Measurements from ENCODE around the gene DEPP1.
A peak's percentile ranks its signal among the peaks of the same experiment; 100 is the strongest.

The DEPP1 gene

DNA sequence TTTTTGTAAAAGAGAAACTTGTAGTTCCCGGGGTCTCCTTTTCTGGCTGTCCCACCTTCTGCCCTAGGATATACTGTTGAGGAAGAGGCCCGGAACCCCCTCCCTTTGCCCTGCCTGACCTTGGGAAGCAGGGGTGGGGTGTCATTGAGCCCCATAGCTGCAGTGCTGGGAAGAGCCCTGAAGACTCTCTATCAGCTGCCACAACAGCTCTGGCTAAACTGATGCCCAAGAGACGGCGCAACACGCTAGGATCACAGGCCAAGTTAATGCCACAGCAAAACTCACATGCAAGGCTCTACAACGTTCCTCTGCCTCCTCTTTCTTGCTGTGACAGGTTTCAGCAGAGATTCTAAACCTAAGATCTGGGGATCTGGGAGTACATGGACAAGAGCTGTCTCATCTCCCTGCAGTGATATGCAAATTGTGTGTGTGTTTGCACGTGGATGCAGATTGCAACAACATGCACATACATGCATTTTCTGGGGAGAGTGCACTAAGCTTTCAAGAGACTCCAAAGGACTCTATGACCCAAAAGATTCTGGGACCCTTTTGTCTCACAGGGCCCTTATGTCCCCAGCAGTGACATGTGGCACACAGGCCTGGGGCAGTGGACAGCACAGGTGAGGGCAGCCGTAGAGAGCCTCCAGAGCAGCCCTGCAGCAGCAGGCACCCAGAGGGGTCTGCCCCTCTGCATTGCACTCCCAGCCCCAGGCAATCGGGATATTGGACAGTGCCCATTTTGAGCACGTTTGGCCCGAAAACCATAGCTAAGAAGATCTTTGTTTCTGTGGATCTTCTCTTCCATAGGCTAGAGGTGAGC lies 16.5 kb downstream of the DEPP1 start:
- no peaks in the 10 kb centered on the region for H3K9me3 ChIP-seq (ENCODE audit: control insufficient read depth in 1 of 2, low read length in 2 of 2)
- peaks cover 29 to 54% of the 10 kb centered on the region in 2 donors for H3K4me1 ChIP-seq (ENCODE audit: control insufficient read depth in 1 of 2, insufficient read depth in 2 of 2, low read length in 2 of 2)
- H3K4me3 ChIP-seq (ENCODE audit: low read depth in 1 of 2, low read length in 2 of 2), result peak overlapping the region; percentile 13 to 77
- no peaks in the 10 kb centered on the region for H3K36me3 ChIP-seq (ENCODE audit: control insufficient read depth in 1 of 2, insufficient read depth in 2 of 2, low read length in 2 of 2)
- no peaks in the 10 kb centered on the region for H3K27me3 ChIP-seq (ENCODE audit: low read depth, low read length)
- H3K27ac ChIP-seq (ENCODE audit: low read length), result peak overlapping the region; percentile 27

DNA sequence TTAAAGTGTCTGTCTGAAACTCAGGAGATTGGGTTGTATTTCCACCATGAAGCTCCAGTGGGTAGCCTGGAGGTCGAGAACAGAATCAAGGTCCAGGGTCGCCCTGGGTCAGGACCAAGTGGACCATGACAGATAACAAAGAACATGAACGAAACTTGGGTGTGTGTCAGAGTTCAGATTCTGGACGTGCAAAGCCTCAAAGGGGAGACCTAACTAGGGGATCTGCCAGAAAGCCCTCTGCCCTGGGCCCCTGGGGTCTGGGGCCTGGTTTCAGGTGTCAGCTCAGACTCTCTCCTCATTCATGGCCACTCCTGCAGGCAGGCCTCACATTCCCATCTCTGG lies 17.4 kb downstream of the DEPP1 start:
- Histone ChIP-seq H3K36me3 (ENCODE audit: control insufficient read depth in 1 of 2, insufficient read depth in 2 of 2, low read length in 2 of 2) (no peaks in the 10 kb centered on the region), H3K27me3 (ENCODE audit: low read depth, low read length) (no peaks in the 10 kb centered on the region), H3K4me3 (ENCODE audit: low read depth in 1 of 2, low read length in 2 of 2) (peak overlapping the region; percentile 77 to 82), H3K27ac (ENCODE audit: low read length) (peak overlapping the region; percentile 27), H3K4me1 (ENCODE audit: control insufficient read depth in 1 of 2, insufficient read depth in 2 of 2, low read length in 2 of 2) (peaks cover 29 to 48% of the 10 kb centered on the region in 2 donors), H3K9me3 (ENCODE audit: control insufficient read depth in 1 of 2, low read length in 2 of 2) (no peaks in the 10 kb centered on the region)

DNA sequence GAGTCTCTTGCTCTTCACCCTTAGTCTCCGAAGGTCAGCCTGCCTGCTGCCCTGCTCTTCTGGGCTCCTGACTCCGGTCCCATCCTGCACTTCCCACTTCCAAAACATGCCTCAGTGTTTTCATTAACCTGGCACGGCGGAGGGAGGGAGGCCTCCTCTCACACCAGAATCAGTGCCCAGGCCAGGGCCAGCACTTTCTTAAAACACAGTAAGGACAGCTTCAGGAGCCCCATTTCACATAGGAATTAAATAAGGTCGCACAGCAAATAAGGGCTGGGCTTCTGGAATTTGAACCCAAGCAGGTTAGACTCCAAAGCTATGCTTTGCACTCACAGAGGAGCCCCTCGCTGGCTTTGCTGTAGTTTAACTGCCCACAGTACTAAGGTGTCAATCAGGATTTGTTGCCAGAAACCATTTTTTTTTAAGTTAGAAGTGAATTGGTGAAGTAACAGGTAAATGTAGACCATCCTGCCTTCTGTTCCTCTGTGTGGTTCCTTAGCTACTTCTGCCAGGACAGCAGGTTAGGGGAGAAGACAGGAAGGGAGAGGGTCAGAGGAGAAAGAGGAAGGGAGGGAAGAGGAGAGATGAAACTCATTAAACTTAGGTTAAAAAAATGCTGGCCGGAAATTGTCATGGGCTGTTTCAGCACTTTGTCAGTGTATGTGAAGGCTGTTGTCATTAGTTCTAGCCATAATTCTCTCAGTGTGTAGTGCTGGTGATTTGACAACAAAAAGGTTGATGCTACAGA lies 18.0 kb downstream of the DEPP1 start:
- no peaks in the 10 kb centered on the region for H3K27me3 ChIP-seq (ENCODE audit: low read depth, low read length)
- peaks cover 29 to 44% of the 10 kb centered on the region in 2 donors for H3K4me1 ChIP-seq (ENCODE audit: control insufficient read depth in 1 of 2, insufficient read depth in 2 of 2, low read length in 2 of 2)
- peak overlapping the region; percentile 70 for H3K27ac ChIP-seq (ENCODE audit: low read length)
- H3K4me3 ChIP-seq (ENCODE audit: low read depth in 1 of 2, low read length in 2 of 2), result peak overlapping the region; percentile 77 to 82
- no peaks in the 10 kb centered on the region for H3K9me3 ChIP-seq (ENCODE audit: control insufficient read depth in 1 of 2, low read length in 2 of 2)
- H3K36me3 ChIP-seq (ENCODE audit: control insufficient read depth in 1 of 2, insufficient read depth in 2 of 2, low read length in 2 of 2), result peaks cover 0 to 1% of the 10 kb centered on the region in 2 donors

DNA sequence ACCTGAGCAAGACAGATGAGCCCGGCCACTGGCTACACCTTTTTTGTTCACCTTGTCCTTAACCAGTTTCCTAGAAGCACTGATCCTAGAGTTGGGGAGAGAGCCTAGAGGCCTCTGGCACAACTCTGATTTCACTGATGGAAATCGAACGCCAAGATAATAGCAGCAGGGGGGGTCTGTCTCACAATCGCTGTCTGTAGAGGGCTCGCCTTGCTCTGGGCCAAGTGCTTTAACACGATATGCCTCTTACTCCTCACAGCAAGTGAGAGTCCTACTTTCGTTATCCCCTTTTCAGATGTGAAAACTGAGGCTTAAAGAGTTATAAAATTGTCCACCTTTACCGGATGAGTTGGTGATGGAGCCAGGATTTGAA lies 18.5 kb downstream of the DEPP1 start:
- Histone ChIP-seq H3K27me3 (ENCODE audit: low read depth, low read length) (no peaks in the 10 kb centered on the region), H3K36me3 (ENCODE audit: control insufficient read depth in 1 of 2, insufficient read depth in 2 of 2, low read length in 2 of 2) (peaks cover 0 to 4% of the 10 kb centered on the region in 2 donors), H3K4me1 (ENCODE audit: control insufficient read depth in 1 of 2, insufficient read depth in 2 of 2, low read length in 2 of 2) (peaks cover 29 to 41% of the 10 kb centered on the region in 2 donors), H3K27ac (ENCODE audit: low read length) (peak overlapping the region; percentile 70), H3K9me3 (ENCODE audit: control insufficient read depth in 1 of 2, low read length in 2 of 2) (no peaks in the 10 kb centered on the region), H3K4me3 (ENCODE audit: low read depth in 1 of 2, low read length in 2 of 2) (peak overlapping the region; percentile 77 to 82)

DNA sequence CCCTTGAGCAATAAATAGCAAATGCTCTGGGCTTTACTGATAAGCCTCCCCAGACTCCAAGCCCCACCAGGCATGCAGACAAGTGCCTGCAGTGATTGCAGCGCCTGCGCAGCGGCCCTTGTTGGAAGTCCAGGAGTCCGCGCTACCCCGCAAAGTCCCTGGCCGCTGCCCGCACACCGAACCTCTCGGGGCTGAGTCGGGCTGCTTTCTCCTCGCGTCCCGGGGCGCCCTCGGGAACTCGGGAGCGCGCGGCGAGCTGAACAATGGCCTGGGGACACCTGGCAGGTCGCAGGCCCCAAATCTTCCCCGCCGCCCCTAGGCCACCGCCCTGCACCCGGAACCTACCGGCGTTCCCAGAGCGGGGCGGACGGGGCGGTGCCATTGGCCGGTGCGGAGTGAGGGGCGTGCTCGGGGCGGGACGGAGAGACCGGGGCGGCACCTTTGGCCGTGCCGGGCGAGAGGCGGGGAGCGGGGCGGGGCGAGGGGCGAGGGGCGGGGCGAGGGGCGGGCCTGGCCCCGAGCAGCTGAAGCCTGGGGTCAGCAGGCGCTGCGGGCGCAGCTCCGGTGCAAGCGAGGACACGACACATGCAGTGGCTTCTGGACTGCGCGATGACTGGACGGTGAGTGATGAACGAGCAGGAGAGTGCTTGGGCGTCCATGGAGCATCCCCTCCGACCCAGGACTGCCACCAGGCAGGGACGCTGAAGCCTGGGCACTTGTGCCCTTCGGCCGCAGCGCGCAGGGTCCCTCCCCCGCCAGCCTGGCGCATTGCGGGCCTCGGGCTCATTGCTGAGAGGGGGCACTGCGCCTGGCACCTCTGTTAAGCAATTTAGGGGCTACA lies 19.1 kb downstream of the DEPP1 start, which contains the start of gene RASSF4:
RASSF4 (plus strand) TSS at position 556 of the 841 bp plus-strand sequence. CDS start 10,401 bp downstream, outside the sequence.
- Histone ChIP-seq H3K27me3 (ENCODE audit: low read depth, low read length) (no peaks in the 10 kb centered on the region), H3K4me3 (ENCODE audit: low read depth in 1 of 2, low read length in 2 of 2) (peak within 1 kb of the TSS; percentile 77 to 85), H3K4me1 (ENCODE audit: control insufficient read depth in 1 of 2, insufficient read depth in 2 of 2, low read length in 2 of 2) (peaks cover 23 to 35% of the 10 kb centered on the region in 2 donors), H3K9me3 (ENCODE audit: control insufficient read depth in 1 of 2, low read length in 2 of 2) (no peaks in the 10 kb centered on the region), H3K27ac (ENCODE audit: low read length) (peak within 1 kb of the TSS; percentile 81), H3K36me3 (ENCODE audit: control insufficient read depth in 1 of 2, insufficient read depth in 2 of 2, low read length in 2 of 2) (peaks cover 0 to 4% of the 10 kb centered on the region in 2 donors)

DNA sequence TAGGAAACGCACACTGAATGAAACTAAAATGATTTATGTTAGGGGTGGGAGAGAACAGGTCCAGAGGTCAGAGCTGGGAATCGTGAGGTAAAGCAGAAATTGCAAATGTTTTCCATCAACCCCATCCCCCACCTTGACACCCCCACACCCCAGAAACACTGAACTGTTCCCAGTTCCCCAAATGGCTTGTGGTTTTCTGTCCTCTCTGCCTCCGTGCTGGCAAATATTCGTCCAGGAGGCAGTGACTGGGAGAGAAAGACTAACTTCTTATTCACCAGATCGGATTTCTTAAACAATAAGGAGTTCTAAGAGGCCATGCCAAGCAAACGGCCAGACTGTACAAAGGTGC lies 19.7 kb downstream of the DEPP1 start:
- H3K36me3 ChIP-seq (ENCODE audit: control insufficient read depth in 1 of 2, insufficient read depth in 2 of 2, low read length in 2 of 2), result peaks cover 0 to 4% of the 10 kb centered on the region in 2 donors
- peaks cover 19 to 29% of the 10 kb centered on the region in 2 donors for H3K4me1 ChIP-seq (ENCODE audit: control insufficient read depth in 1 of 2, insufficient read depth in 2 of 2, low read length in 2 of 2)
- H3K27me3 ChIP-seq (ENCODE audit: low read depth, low read length), result no peaks in the 10 kb centered on the region
- H3K9me3 ChIP-seq (ENCODE audit: control insufficient read depth in 1 of 2, low read length in 2 of 2), result no peaks in the 10 kb centered on the region
- peak overlapping the region; percentile 77 to 85 for H3K4me3 ChIP-seq (ENCODE audit: low read depth in 1 of 2, low read length in 2 of 2)
- H3K27ac ChIP-seq (ENCODE audit: low read length), result peak overlapping the region; percentile 81

DNA sequence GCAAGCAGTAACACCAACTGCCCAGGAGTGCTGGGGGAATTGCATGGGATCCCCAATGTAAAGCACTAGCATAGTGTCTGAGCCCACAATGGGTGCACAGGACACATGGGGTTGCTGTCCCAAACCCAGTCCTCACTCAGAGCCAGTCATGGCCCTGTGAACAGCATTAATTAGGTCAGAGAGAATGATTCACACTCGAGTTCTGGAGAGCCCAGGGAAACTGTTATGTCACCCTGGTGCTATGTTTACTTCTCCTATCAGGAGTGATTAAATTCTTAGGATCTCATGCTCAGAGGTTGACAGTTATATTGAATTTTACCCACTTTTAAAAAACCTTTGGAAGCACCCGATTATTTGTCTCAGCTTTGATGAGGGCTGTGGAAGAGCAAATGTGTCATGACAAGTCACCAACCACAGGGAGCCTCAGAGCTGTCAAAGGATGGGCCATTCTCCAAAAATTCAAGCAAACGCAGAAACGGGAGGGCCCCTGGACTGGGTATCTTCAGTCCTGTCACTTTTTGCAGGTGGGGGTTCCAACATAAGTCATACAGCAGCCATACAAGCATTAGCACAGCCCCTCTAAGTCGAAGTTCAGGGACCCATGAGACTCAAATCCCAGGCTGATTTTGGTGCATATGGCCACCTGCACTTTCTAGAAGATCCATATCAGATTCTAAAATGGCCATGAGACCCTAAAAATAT lies 20.3 kb downstream of the DEPP1 start:
- peaks cover 0 to 4% of the 10 kb centered on the region in 2 donors for H3K36me3 ChIP-seq (ENCODE audit: control insufficient read depth in 1 of 2, insufficient read depth in 2 of 2, low read length in 2 of 2)
- H3K4me3 ChIP-seq (ENCODE audit: low read depth in 1 of 2, low read length in 2 of 2), result peak overlapping the region; percentile 77 to 85
- no peaks in the 10 kb centered on the region for H3K9me3 ChIP-seq (ENCODE audit: control insufficient read depth in 1 of 2, low read length in 2 of 2)
- peaks cover 14 to 29% of the 10 kb centered on the region in 2 donors for H3K4me1 ChIP-seq (ENCODE audit: control insufficient read depth in 1 of 2, insufficient read depth in 2 of 2, low read length in 2 of 2)
- H3K27ac ChIP-seq (ENCODE audit: low read length), result peak overlapping the region; percentile 81
- H3K27me3 ChIP-seq (ENCODE audit: low read depth, low read length), result no peaks in the 10 kb centered on the region

DNA sequence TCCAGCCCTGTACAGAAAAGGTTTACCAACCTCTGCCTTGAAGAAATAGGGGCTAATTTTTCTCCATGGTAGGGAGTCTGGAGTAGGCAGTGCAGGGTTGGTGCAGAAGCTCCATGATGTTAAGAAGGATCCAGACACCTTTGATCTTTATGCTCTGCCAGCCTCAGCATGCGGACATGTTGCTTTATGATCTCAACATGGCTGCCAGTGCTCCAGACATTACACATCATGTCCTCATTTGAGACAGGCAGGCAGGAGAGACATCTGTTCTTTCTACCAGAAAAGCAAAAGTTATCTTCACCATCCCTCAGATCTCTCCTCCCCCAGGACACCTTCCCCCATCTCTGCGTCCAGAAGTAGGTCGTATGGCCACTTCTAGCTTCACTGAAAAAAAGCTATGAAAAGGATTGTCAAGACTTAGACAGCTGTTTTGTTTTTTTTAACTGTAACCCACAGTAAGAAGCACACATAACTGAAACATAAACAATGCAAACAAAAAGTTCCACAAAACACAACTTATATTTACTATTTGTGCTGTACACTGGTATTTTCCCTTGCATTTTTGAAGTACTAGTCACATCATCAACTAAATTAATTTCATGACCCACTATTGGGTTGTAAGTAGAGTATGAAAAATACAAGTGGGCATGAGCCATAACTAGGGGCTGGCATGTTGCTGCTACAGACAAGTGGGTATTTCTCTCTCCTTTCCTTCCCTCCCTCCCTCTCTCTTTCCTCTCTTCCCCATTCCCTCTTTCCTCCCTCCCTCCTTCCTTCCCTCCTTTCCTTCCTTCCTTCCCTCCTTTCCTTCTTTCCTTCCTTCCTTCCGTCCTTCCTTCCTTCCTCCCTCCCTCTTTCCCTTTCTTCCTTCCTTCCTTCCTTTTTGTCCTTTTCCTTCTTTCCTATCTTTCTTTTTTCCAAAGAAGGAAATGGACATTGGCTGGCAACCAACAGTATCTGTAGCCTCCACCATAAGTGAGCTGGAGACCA lies 21.6 kb downstream of the DEPP1 start:
- no peaks in the 10 kb centered on the region for H3K9me3 ChIP-seq (ENCODE audit: control insufficient read depth in 1 of 2, low read length in 2 of 2)
- peaks cover 0 to 4% of the 10 kb centered on the region in 2 donors for H3K36me3 ChIP-seq (ENCODE audit: control insufficient read depth in 1 of 2, insufficient read depth in 2 of 2, low read length in 2 of 2)
- H3K4me1 ChIP-seq (ENCODE audit: control insufficient read depth in 1 of 2, insufficient read depth in 2 of 2, low read length in 2 of 2), result peaks cover 13 to 29% of the 10 kb centered on the region in 2 donors
- H3K4me3 ChIP-seq (ENCODE audit: low read depth in 1 of 2, low read length in 2 of 2), result no peak overlapping the region
- no peaks in the 10 kb centered on the region for H3K27me3 ChIP-seq (ENCODE audit: low read depth, low read length)
- no peak overlapping the region for H3K27ac ChIP-seq (ENCODE audit: low read length)

DNA sequence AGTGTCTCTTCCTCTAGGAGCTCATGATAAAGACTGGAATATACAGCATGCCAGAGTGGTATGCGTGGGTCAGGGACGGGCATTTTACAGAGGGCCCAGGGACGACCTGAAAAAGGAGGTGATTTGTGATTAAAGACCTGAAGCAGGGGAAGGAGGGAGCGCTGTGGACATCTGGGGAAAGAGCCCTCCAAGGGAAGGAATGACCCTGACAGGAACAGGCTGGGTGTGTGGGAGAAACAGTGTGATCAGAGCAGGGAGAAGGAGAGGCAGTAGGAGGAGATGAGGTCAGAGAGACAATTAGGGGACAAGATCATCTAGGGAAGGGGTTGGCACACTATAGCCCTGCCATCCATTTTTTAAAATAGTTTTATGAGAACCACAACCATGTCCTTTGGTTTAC lies 22.4 kb downstream of the DEPP1 start:
- H3K4me3 ChIP-seq (ENCODE audit: low read depth in 1 of 2, low read length in 2 of 2), result no peak overlapping the region
- H3K27me3 ChIP-seq (ENCODE audit: low read depth, low read length), result no peaks in the 10 kb centered on the region
- H3K36me3 ChIP-seq (ENCODE audit: control insufficient read depth in 1 of 2, insufficient read depth in 2 of 2, low read length in 2 of 2), result peaks cover 0 to 4% of the 10 kb centered on the region in 2 donors
- no peak overlapping the region for H3K27ac ChIP-seq (ENCODE audit: low read length)
- no peaks in the 10 kb centered on the region for H3K9me3 ChIP-seq (ENCODE audit: control insufficient read depth in 1 of 2, low read length in 2 of 2)
- peaks cover 13 to 25% of the 10 kb centered on the region in 2 donors for H3K4me1 ChIP-seq (ENCODE audit: control insufficient read depth in 1 of 2, insufficient read depth in 2 of 2, low read length in 2 of 2)

Measured in muscle layer of duodenum (tissue), 2 donors.